ENCODE measurements around the gene ZIC2.

GRCh38 chr13:99996381-99996973, 14.9 kb downstream of the ZIC2 start:
- TF ChIP-seq CTCF (IDR thresholded peaks at IDR 0.05 in 8 of 11, conservative IDR thresholded peaks at IDR 0.05 in 3 of 11) (no peak), POLR2AphosphoS5 (IDR thresholded peaks at IDR 0.05) (no peak), POLR2A (IDR thresholded peaks at IDR 0.05) (no peak)
